Measurements from ENCODE around the gene TULP4.
"Not testable (repeated sequence)": the region's sequence is repeated elsewhere in the genome, so short reads cannot be mapped to it uniquely, and the experiment has no call there.

The TULP4 gene

DNA sequence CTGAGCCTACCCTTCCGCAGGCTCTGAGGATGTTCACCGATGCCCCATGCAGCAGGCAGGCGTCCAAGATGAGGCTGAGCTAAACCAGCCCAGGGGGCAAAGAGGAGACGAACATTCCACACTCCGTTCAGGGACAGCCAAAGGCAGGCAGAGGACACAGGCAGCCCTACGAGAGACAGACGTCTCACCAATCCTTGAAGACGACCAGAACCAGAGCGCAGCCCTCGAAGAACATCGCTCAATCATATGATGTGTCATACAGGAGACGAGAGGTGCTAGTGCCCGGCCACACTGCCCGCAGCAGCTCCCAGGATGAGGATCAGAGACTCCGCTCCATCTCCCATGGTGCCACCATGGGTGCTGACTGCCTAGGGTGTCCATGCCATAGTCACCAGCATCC lies 212.0 kb downstream of the TULP4 start:
- H4K91ac ChIP-seq (ENCODE audit: low read depth, low read length) = no peak overlapping the region
- H3K9ac ChIP-seq (ENCODE audit: low read length) = no peak overlapping the region
- H4K12ac ChIP-seq (ENCODE audit: low read depth, low read length) = no peak overlapping the region
- H3K18ac ChIP-seq (ENCODE audit: low read length) = no peak overlapping the region
- H3K4me3 ChIP-seq (ENCODE audit: low read depth, low read length) = no peak overlapping the region
- H2AFZ ChIP-seq (ENCODE audit: insufficient read depth, low read length, poor library complexity) = no peak overlapping the region
- H2BK120ac ChIP-seq (ENCODE audit: insufficient read depth, low read length, poor library complexity) = no peak overlapping the region
- H3K36me3 ChIP-seq (ENCODE audit: control insufficient read depth in 1 of 2, insufficient read depth in 2 of 2, low read length in 2 of 2) = no peaks in the 10 kb centered on the region
- no peak overlapping the region for H3K23ac ChIP-seq (ENCODE audit: low read length)
- no peak overlapping the region for H2BK12ac ChIP-seq (ENCODE audit: low read length)
- H3K4me1 ChIP-seq (ENCODE audit: control insufficient read depth in 1 of 2, insufficient read depth in 2 of 2, low read length in 2 of 2) = no peaks in the 10 kb centered on the region
- H3K79me1 ChIP-seq (ENCODE audit: low read length) = no peaks in the 10 kb centered on the region
- peaks cover 8% of the 10 kb centered on the region for H3K9me3 ChIP-seq (ENCODE audit: insufficient read depth, low read depth, low read length)
- H4K8ac ChIP-seq (ENCODE audit: low read depth, low read length) = no peak overlapping the region
- no peak overlapping the region for H3K27ac ChIP-seq (ENCODE audit: low read depth, low read length)
- H2AK5ac ChIP-seq (ENCODE audit: low read length) = no peak overlapping the region
- no peaks in the 10 kb centered on the region for H3K79me2 ChIP-seq (ENCODE audit: control insufficient read depth, insufficient read depth, low read length, poor library complexity)
- no peak overlapping the region for H2BK5ac ChIP-seq (ENCODE audit: low read depth, low read length, poor library complexity)
- no peak overlapping the region for H3K4me2 ChIP-seq (ENCODE audit: low read length)
- H3K14ac ChIP-seq (ENCODE audit: low read length) = no peak overlapping the region
- H3K4ac ChIP-seq (ENCODE audit: low read depth, low read length) = no peak overlapping the region
- DNase-seq = no peak
- WGBS (ENCODE audit: extremely low coverage, insufficient coverage, insufficient read length) = no CpG with 5 or more reads among the region's 15 CpGs
- H3K27me3 ChIP-seq (ENCODE audit: insufficient read depth, low read length) = no peaks in the 10 kb centered on the region

- H2BK120ac ChIP-seq (ENCODE audit: insufficient read depth, low read length, poor library complexity); H3K4me3 ChIP-seq (ENCODE audit: low read depth, low read length); H3K14ac ChIP-seq (ENCODE audit: low read length); H2AK5ac ChIP-seq (ENCODE audit: low read length); H3K79me1 ChIP-seq (ENCODE audit: low read length); H3K79me2 ChIP-seq (ENCODE audit: control insufficient read depth, insufficient read depth, low read length, poor library complexity); H3K27ac ChIP-seq (ENCODE audit: low read depth, low read length); H4K12ac ChIP-seq (ENCODE audit: low read depth, low read length); H3K4ac ChIP-seq (ENCODE audit: low read depth, low read length); H3K18ac ChIP-seq (ENCODE audit: low read length); H2AFZ ChIP-seq (ENCODE audit: insufficient read depth, low read length, poor library complexity); H3K4me2 ChIP-seq (ENCODE audit: low read length); H4K8ac ChIP-seq (ENCODE audit: low read depth, low read length); H3K9ac ChIP-seq (ENCODE audit: low read length); H3K23ac ChIP-seq (ENCODE audit: low read length); H2BK12ac ChIP-seq (ENCODE audit: low read length); H2BK5ac ChIP-seq (ENCODE audit: low read depth, low read length, poor library complexity); H3K36me3 ChIP-seq (ENCODE audit: control insufficient read depth in 1 of 2, insufficient read depth in 2 of 2, low read length in 2 of 2); H3K9me3 ChIP-seq (ENCODE audit: insufficient read depth, low read depth, low read length); H3K4me1 ChIP-seq (ENCODE audit: control insufficient read depth in 1 of 2, insufficient read depth in 2 of 2, low read length in 2 of 2); H4K91ac ChIP-seq (ENCODE audit: low read depth, low read length); H3K27me3 ChIP-seq (ENCODE audit: insufficient read depth, low read length); DNase-seq: not testable (repeated sequence)
- no CpG with 5 or more reads among the region's 1 CpG for WGBS (ENCODE audit: extremely low coverage, insufficient coverage, insufficient read length)
Measured at GRCh38 chr6:158527858-158528257, 215.6 kb downstream of the TULP4 start.

DNA sequence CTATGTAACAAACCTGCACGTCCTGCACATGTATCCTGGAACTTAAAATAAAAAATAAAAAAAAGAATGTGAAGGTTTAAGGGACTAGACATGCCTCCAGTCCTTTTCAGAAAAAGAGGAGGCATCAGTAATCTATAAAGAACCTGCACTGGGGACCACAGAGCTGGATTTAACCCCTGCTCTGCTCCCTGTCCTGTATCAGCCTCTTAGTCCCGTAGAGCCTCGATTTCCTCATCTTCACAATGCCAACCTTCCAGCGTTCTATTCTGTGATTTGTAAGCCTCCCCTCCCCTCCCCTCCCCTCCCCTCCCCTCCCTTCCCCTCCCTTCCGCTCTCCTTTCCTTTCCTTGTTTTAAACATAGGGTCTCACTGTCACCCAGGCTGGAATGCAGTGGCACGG lies 216.6 kb downstream of the TULP4 start:
- Histone ChIP-seq H3K9ac (ENCODE audit: low read length) (no peak overlapping the region), H3K4me1 (ENCODE audit: control insufficient read depth in 1 of 2, insufficient read depth in 2 of 2, low read length in 2 of 2) (no peaks in the 10 kb centered on the region), H3K23ac (ENCODE audit: low read length) (no peak overlapping the region), H3K18ac (ENCODE audit: low read length) (no peak overlapping the region), H3K79me2 (ENCODE audit: control insufficient read depth, insufficient read depth, low read length, poor library complexity) (no peaks in the 10 kb centered on the region), H3K4ac (ENCODE audit: low read depth, low read length) (no peak overlapping the region), H2BK120ac (ENCODE audit: insufficient read depth, low read length, poor library complexity) (no peak overlapping the region), H2AFZ (ENCODE audit: insufficient read depth, low read length, poor library complexity) (no peak overlapping the region), H2BK5ac (ENCODE audit: low read depth, low read length, poor library complexity) (no peak overlapping the region), H4K91ac (ENCODE audit: low read depth, low read length) (no peak overlapping the region), H3K14ac (ENCODE audit: low read length) (no peak overlapping the region), H3K27me3 (ENCODE audit: insufficient read depth, low read length) (no peaks in the 10 kb centered on the region), H3K9me3 (ENCODE audit: insufficient read depth, low read depth, low read length) (peaks cover 8% of the 10 kb centered on the region), H2AK5ac (ENCODE audit: low read length) (no peak overlapping the region), H4K12ac (ENCODE audit: low read depth, low read length) (no peak overlapping the region), H3K27ac (ENCODE audit: low read depth, low read length) (no peak overlapping the region), H3K4me2 (ENCODE audit: low read length) (no peak overlapping the region), H3K79me1 (ENCODE audit: low read length) (no peaks in the 10 kb centered on the region), H3K4me3 (ENCODE audit: low read depth, low read length) (no peak overlapping the region), H4K8ac (ENCODE audit: low read depth, low read length) (no peak overlapping the region), H2BK12ac (ENCODE audit: low read length) (no peak overlapping the region), H3K36me3 (ENCODE audit: control insufficient read depth in 1 of 2, insufficient read depth in 2 of 2, low read length in 2 of 2) (no peaks in the 10 kb centered on the region)
- DNase-seq = no peak
- WGBS (ENCODE audit: extremely low coverage, insufficient coverage, insufficient read length) = no CpG with 5 or more reads among the region's 6 CpGs

DNA sequence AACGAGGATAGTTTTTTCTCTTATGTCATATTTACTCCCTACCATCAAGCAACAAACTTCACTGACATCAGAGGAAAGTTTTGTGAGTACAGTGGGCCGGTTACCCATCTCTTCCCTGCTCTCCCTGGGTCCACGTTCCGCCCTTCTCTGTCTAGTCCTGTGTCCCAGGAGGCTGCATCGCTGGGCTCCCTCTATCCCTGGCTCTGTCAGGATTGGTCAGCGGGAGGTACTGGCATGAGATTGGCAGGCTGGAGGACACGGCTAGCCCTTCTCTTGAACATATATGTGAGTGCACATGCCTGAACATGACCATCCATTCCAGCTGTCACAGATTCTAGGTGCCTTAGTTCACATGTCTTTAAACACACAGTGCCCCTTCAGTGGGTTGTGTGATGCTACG lies 217.4 kb downstream of the TULP4 start:
- Histone ChIP-seq H3K9me3 (ENCODE audit: insufficient read depth, low read depth, low read length) (peaks cover 5% of the 10 kb centered on the region), H3K9ac (ENCODE audit: low read length) (no peak overlapping the region), H3K27me3 (ENCODE audit: insufficient read depth, low read length) (no peaks in the 10 kb centered on the region), H2BK12ac (ENCODE audit: low read length) (no peak overlapping the region), H4K8ac (ENCODE audit: low read depth, low read length) (no peak overlapping the region), H4K91ac (ENCODE audit: low read depth, low read length) (no peak overlapping the region), H2AK5ac (ENCODE audit: low read length) (no peak overlapping the region), H3K4me1 (ENCODE audit: control insufficient read depth in 1 of 2, insufficient read depth in 2 of 2, low read length in 2 of 2) (no peaks in the 10 kb centered on the region), H3K18ac (ENCODE audit: low read length) (no peak overlapping the region), H2BK5ac (ENCODE audit: low read depth, low read length, poor library complexity) (no peak overlapping the region), H3K23ac (ENCODE audit: low read length) (no peak overlapping the region), H3K4me2 (ENCODE audit: low read length) (no peak overlapping the region), H3K79me1 (ENCODE audit: low read length) (no peaks in the 10 kb centered on the region), H3K14ac (ENCODE audit: low read length) (no peak overlapping the region), H3K4me3 (ENCODE audit: low read depth, low read length) (no peak overlapping the region), H2BK120ac (ENCODE audit: insufficient read depth, low read length, poor library complexity) (no peak overlapping the region), H2AFZ (ENCODE audit: insufficient read depth, low read length, poor library complexity) (no peak overlapping the region), H3K27ac (ENCODE audit: low read depth, low read length) (no peak overlapping the region), H4K12ac (ENCODE audit: low read depth, low read length) (no peak overlapping the region), H3K4ac (ENCODE audit: low read depth, low read length) (no peak overlapping the region), H3K36me3 (ENCODE audit: control insufficient read depth in 1 of 2, insufficient read depth in 2 of 2, low read length in 2 of 2) (no peaks in the 10 kb centered on the region), H3K79me2 (ENCODE audit: control insufficient read depth, insufficient read depth, low read length, poor library complexity) (no peaks in the 10 kb centered on the region)
- no CpG with 5 or more reads among the region's 8 CpGs for WGBS (ENCODE audit: extremely low coverage, insufficient coverage, insufficient read length)
- DNase-seq = no peak
